Calu3 (cell line): ENCODE results near the gene ERVMER34-1. TPM values are rescaled to one million over a fixed set of nuclear protein-coding genes. Genes with fewer than 3 reads are reported as not detected.
A peak's percentile ranks its signal among the peaks of the same experiment; 100 is the strongest.

Experiments
- Bru-seq: library from RNA; stranded (reverse); fragments of 400-500 nt; gene quantifications from one replicate; lab custom pipeline; 2021; lab: Mats Ljungman, UMichigan
- BruChase-seq, 2 experiments: library from RNA; stranded (reverse); fragments of 400-500 nt; gene quantifications; one replicate each; lab custom pipeline; 2021; lab: Mats Ljungman, UMichigan
- BruUV-seq: library from RNA; stranded (reverse); fragments of 400-500 nt; replicated peaks from 2 replicates; lab custom pipeline; 2021; lab: Mats Ljungman, UMichigan
- CTCF ChIA-PET: fragments of 300-600 bp; sonication (Branson Sonifier 250); formaldehyde crosslinking; loops from one replicate; lab custom pipeline; 2022; ENCODE audit warnings: antibody characterized with exemption; lab: Charles Lee
- DNase-seq: peaks from one replicate; pipeline ENCODE4 v3.0.0; 2022
- H3K27ac Mint-ChIP-seq: one replicate; pipeline ENCODE4 v1.8.0; 2022; ENCODE audit warnings: mixed read lengths; ENCODE audit not compliant: unreplicated experiment
- H3K27me3 Mint-ChIP-seq: one replicate; pipeline ENCODE4 v1.8.0; 2022; ENCODE audit warnings: mixed read lengths; ENCODE audit not compliant: unreplicated experiment
- H3K36me3 Mint-ChIP-seq: one replicate; pipeline ENCODE4 v1.8.0; 2022; ENCODE audit warnings: mild to moderate bottlenecking, moderate library complexity, mixed read lengths; ENCODE audit not compliant: insufficient read depth, unreplicated experiment
- H3K4me1 Mint-ChIP-seq: one replicate; pipeline ENCODE4 v1.8.0; 2022; ENCODE audit warnings: mild to moderate bottlenecking, low read depth, mixed read lengths; ENCODE audit not compliant: unreplicated experiment
- H3K4me3 Mint-ChIP-seq: one replicate; pipeline ENCODE4 v1.8.0; 2022; ENCODE audit warnings: mild to moderate bottlenecking, low read depth, moderate library complexity, mixed read lengths; ENCODE audit not compliant: unreplicated experiment
- H3K9me3 Mint-ChIP-seq: one replicate; pipeline ENCODE4 v1.8.0; 2022; ENCODE audit warnings: low read depth, mixed read lengths; ENCODE audit not compliant: unreplicated experiment
- CTCF ChIP-seq: fragments of 200-600 bp; IDR thresholded peaks from one replicate; pipeline ENCODE4 v1.8.0; 2022; ENCODE audit warnings: antibody characterized with exemption; ENCODE audit not compliant: unreplicated experiment
- intact Hi-C: fragments of 100-400 bp; cut with micrococcal nuclease; formaldehyde crosslinking; loops from one replicate; pipeline ENCODE4 v1.10.0; 2022; ENCODE audit not compliant: unreplicated experiment
- long read RNA-seq: library from polyadenylated mRNA; stranded (forward); transcript quantifications from one replicate; pipeline ENCODE4 v2.0.0, GENCODE V29; 2022
- total RNA-seq: library from RNA; stranded (reverse); gene quantifications from 2 replicates; pipeline ENCODE4 v1.2.3, GENCODE V29; 2022

The ERVMER34-1 gene
- total RNA-seq (2.5 and 3.2 TPM in 2 replicates), Bru-seq, nascent RNA (percentile 27 among the genes with signal in this experiment), BruChase-seq, experiment 1, labeled RNA remaining after a 6-hour chase (percentile 48 among the genes with signal in this experiment), BruChase-seq, experiment 2, labeled RNA remaining after a 2-hour chase (percentile 34 among the genes with signal in this experiment)
- long read RNA-seq, partial matches to known transcripts: 1 of 2 reads
- long read RNA-seq, other reads (novel, unspliced or antisense): 1 of 2 reads

- CTCF ChIA-PET: interaction anchor here (0.6 kb wide), 3 partner anchors 26 to 70 kb away, joined by 4 to 6 read pairs (median 5); no protein-coding TSS in a partner anchor
- Mint-ChIP-seq H3K4me1 (no peaks in the 10 kb centered on the region), H3K36me3 (peaks cover 12% of the 10 kb centered on the region), H3K27me3 (no peaks in the 10 kb centered on the region), H3K27ac (no peak within 1 kb of the TSS), H3K4me3 (peak within 1 kb of the TSS; percentile 75), H3K9me3 (no peaks in the 10 kb centered on the region)
- TF ChIP-seq CTCF: no peak
- peak; percentile 20 for DNase-seq
- BruUV-seq: no TSS peak
- intact Hi-C loops: no loop called here
Observed at GRCh38 chr4:52750819-52751486, at the start of gene ERVMER34-1. Gene ERVMER34-1, minus strand, starts transcription at chr4:52751425. Its CDS starts 5,905 bp downstream, at chr4:52745520.

- no TSS peak for BruUV-seq
- H3K9me3 Mint-ChIP-seq: no peaks in the 10 kb centered on the region
- H3K36me3 Mint-ChIP-seq: no peaks in the 10 kb centered on the region
- no peak overlapping the region for H3K27ac Mint-ChIP-seq
- H3K4me1 Mint-ChIP-seq: no peaks in the 10 kb centered on the region
- H3K27me3 Mint-ChIP-seq: no peaks in the 10 kb centered on the region
- intact Hi-C loops: no loop called here
- H3K4me3 Mint-ChIP-seq: no peak overlapping the region
- TF ChIP-seq CTCF: no peak
- CTCF ChIA-PET: no interaction called here
- DNase-seq: no peak
Observed at GRCh38 chr4:52799813-52800212, 48.6 kb upstream of the ERVMER34-1 start.

- H3K27me3 Mint-ChIP-seq: no peaks in the 10 kb centered on the region
- TF ChIP-seq CTCF: no peak
- H3K36me3 Mint-ChIP-seq: no peaks in the 10 kb centered on the region
- CTCF ChIA-PET: no interaction called here
- H3K4me1 Mint-ChIP-seq: no peaks in the 10 kb centered on the region
- no peaks in the 10 kb centered on the region for H3K9me3 Mint-ChIP-seq
- no TSS peak for BruUV-seq
- no peak overlapping the region for H3K4me3 Mint-ChIP-seq
- DNase-seq: no peak
- H3K27ac Mint-ChIP-seq: no peak overlapping the region
- intact Hi-C loops: no loop called here
Observed at GRCh38 chr4:52795533-52795932, 44.3 kb upstream of the ERVMER34-1 start.

GRCh38 chr4:52791936-52792335 lies 40.7 kb upstream of the ERVMER34-1 start:
- Mint-ChIP-seq H3K27ac (no peak overlapping the region), H3K9me3 (no peaks in the 10 kb centered on the region), H3K4me1 (no peaks in the 10 kb centered on the region), H3K36me3 (no peaks in the 10 kb centered on the region), H3K27me3 (no peaks in the 10 kb centered on the region), H3K4me3 (no peak overlapping the region)
- no peak for DNase-seq
- CTCF ChIA-PET: no interaction called here
- intact Hi-C loops: no loop called here
- no peak for TF ChIP-seq CTCF
- no TSS peak for BruUV-seq
